ENCODE data around the gene TUG1.

- no peak for TF ChIP-seq POLR2AphosphoS5 (IDR thresholded peaks at IDR 0.05)
- TF ChIP-seq, protein P1, sequence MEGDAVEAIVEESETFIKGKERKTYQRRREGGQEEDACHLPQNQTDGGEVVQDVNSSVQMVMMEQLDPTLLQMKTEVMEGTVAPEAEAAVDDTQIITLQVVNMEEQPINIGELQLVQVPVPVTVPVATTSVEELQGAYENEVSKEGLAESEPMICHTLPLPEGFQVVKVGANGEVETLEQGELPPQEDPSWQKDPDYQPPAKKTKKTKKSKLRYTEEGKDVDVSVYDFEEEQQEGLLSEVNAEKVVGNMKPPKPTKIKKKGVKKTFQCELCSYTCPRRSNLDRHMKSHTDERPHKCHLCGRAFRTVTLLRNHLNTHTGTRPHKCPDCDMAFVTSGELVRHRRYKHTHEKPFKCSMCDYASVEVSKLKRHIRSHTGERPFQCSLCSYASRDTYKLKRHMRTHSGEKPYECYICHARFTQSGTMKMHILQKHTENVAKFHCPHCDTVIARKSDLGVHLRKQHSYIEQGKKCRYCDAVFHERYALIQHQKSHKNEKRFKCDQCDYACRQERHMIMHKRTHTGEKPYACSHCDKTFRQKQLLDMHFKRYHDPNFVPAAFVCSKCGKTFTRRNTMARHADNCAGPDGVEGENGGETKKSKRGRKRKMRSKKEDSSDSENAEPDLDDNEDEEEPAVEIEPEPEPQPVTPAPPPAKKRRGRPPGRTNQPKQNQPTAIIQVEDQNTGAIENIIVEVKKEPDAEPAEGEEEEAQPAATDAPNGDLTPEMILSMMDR (IDR thresholded peaks at IDR 0.05): no peak
Measured at GRCh38 chr22:30926706-30927105, 42.4 kb upstream of the TUG1 start.
